Measurements from ENCODE around the gene DNAJA2. TPM values are rescaled to one million over a fixed set of nuclear protein-coding genes. Genes with fewer than 3 reads are reported as not detected.

DNAJA2 gene
- total RNA-seq, 1 donor from 2014 or later = 90.8 TPM

- TF ChIP-seq, protein P1, sequence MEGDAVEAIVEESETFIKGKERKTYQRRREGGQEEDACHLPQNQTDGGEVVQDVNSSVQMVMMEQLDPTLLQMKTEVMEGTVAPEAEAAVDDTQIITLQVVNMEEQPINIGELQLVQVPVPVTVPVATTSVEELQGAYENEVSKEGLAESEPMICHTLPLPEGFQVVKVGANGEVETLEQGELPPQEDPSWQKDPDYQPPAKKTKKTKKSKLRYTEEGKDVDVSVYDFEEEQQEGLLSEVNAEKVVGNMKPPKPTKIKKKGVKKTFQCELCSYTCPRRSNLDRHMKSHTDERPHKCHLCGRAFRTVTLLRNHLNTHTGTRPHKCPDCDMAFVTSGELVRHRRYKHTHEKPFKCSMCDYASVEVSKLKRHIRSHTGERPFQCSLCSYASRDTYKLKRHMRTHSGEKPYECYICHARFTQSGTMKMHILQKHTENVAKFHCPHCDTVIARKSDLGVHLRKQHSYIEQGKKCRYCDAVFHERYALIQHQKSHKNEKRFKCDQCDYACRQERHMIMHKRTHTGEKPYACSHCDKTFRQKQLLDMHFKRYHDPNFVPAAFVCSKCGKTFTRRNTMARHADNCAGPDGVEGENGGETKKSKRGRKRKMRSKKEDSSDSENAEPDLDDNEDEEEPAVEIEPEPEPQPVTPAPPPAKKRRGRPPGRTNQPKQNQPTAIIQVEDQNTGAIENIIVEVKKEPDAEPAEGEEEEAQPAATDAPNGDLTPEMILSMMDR (IDR thresholded peaks at IDR 0.05; ENCODE audit: borderline replicate concordance) = no peak
- intact Hi-C loops (cut with micrococcal nuclease) = no loop called here
- no peak overlapping the region for H3K27ac ChIP-seq (replicated peaks)
Observed at GRCh38 chr16:46918905-46919792, 54.3 kb downstream of the DNAJA2 start.

DNA sequence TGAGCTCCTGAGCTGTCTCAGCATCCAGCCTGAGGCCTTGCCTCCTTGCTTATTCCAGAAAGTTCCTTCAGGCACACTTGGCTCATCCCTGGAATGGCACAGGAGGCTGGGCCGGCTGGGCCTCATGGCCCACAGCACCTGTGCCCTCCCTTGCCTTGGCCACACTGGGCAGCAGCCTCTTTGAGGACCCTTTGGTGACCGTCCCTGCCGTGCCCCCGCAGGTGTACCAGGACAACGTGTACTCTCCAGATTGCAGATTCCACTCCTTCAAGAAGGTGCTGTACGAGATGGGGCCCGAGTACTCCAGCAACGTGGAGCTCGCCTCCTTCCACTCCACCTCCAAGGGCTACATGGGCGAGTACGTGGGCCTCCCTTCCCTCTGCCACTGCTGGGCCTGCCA lies 55.1 kb downstream of the DNAJA2 start:
- Histone ChIP-seq H3K27ac (replicated peaks) (no peak overlapping the region), H3K36me3 (peaks cover 6% of the 10 kb centered on the region), H3K4me1 (no peaks in the 10 kb centered on the region), H3K4me3 (no peak overlapping the region), H3K9me3 (replicated peaks) (no peaks in the 10 kb centered on the region), H3K27me3 (ENCODE audit: low read depth) (no peaks in the 10 kb centered on the region)
- intact Hi-C loops (cut with micrococcal nuclease) = no loop called here
- TF ChIP-seq, protein P1 (IDR thresholded peaks at IDR 0.05; ENCODE audit: borderline replicate concordance) = no peak
- no peak for DNase-seq

More at GRCh38 chr16:46918905-46919792, 54.3 kb downstream of the DNAJA2 start:
- no peak for DNase-seq
- H3K27me3 ChIP-seq (ENCODE audit: low read depth) = no peaks in the 10 kb centered on the region
- no peaks in the 10 kb centered on the region for H3K9me3 ChIP-seq (replicated peaks)
- H3K4me3 ChIP-seq = no peak overlapping the region
- peaks cover 6% of the 10 kb centered on the region for H3K36me3 ChIP-seq
- H3K4me1 ChIP-seq = no peaks in the 10 kb centered on the region

GRCh38 chr16:46916980-46917379 lies 56.5 kb downstream of the DNAJA2 start:
- Histone ChIP-seq H3K9me3 (replicated peaks) (no peaks in the 10 kb centered on the region), H3K27me3 (ENCODE audit: low read depth) (no peaks in the 10 kb centered on the region), H3K27ac (replicated peaks) (no peak overlapping the region), H3K36me3 (no peaks in the 10 kb centered on the region), H3K4me3 (no peak overlapping the region), H3K4me1 (no peaks in the 10 kb centered on the region)
- DNase-seq = no peak
- TF ChIP-seq, protein P1 (IDR thresholded peaks at IDR 0.05; ENCODE audit: borderline replicate concordance) = no peak
- intact Hi-C loops (cut with micrococcal nuclease) = no loop called here

DNA sequence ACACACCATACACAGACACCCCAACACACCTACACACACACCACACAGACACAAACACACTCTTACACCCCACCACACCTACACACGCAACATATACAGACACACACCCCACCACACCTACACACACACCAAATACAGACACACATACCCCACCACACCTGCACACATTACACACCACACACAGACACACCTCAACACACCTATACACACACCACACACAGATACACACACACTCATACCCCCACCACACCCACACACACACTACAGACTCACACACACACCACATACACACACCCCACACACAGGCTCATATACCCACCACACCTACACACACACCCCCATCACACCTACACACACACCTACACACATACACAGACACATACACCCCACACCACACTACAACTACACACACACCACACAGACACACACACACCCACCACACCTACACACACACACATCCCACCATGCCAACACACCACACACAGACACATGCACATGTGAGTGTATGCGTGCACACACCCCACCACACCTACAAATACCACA lies 57.9 kb downstream of the DNAJA2 start:
- no peaks in the 10 kb centered on the region for H3K27me3 ChIP-seq (ENCODE audit: low read depth)
- H3K27ac ChIP-seq (replicated peaks) = no peak overlapping the region
- no peaks in the 10 kb centered on the region for H3K9me3 ChIP-seq (replicated peaks)
- no peak overlapping the region for H3K4me3 ChIP-seq
- H3K36me3 ChIP-seq = peaks cover under 1% of the 10 kb centered on the region
- TF ChIP-seq, protein P1 (IDR thresholded peaks at IDR 0.05; ENCODE audit: borderline replicate concordance) = no peak
- intact Hi-C loops (cut with micrococcal nuclease) = no loop called here
- DNase-seq = no peak
- H3K4me1 ChIP-seq = no peaks in the 10 kb centered on the region

DNA sequence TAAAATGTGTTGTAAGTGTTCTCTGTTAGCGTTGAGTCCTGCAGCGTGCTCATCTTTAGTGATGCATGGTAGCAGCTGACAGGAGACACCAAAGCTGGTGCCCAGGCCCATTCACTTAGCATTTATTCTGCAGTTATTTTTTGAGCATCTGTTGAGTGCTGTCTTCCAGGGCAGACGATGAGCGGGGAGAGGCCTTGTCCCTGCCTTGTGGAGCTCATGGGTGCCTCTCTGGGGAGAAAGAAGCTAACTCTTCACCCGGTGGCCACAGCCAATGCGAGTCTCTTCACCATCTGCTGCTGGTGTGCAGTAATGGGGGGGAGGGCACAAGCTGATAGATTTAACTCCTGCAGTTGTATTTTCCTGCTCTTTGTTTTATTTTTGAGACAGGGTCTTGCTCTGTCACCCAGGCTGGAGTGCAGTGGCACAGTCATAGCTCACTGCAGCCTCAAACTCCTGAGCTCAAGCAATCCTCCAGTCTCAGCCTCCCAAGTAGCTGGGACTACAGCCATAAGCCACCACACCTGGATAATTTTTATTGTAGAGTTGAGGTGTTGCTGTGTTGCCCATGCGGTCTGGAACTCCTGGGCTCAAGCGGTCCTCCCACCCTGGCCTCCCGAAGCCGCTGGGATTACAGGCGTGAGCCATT lies 58.8 kb downstream of the DNAJA2 start:
- H3K4me3 ChIP-seq = no peak overlapping the region
- intact Hi-C loops (cut with micrococcal nuclease) = no loop called here
- H3K4me1 ChIP-seq = no peaks in the 10 kb centered on the region
- no peak for DNase-seq
- no peak overlapping the region for H3K27ac ChIP-seq (replicated peaks)
- TF ChIP-seq, protein P1 (IDR thresholded peaks at IDR 0.05; ENCODE audit: borderline replicate concordance) = no peak
- no peaks in the 10 kb centered on the region for H3K9me3 ChIP-seq (replicated peaks)
- H3K27me3 ChIP-seq (ENCODE audit: low read depth) = no peaks in the 10 kb centered on the region
- peaks cover 8% of the 10 kb centered on the region for H3K36me3 ChIP-seq

Data from left ventricle myocardium inferior (tissue), 1 donor.